Endodermal cell (in vitro differentiated cells): ENCODE results near the gene LAIR2. TPM values are rescaled to one million over a fixed set of nuclear protein-coding genes. Genes with fewer than 3 reads are reported as not detected.
A peak's percentile ranks its signal among the peaks of the same experiment; 100 is the strongest.

Source experiments
- DNase-seq: peaks from one replicate; pipeline ENCODE4 v3.0.0-alpha.2; 2017
- H3K27ac ChIP-seq: 2 replicates; pipeline ENCODE4 v1.5.1; 2013; ENCODE audit warnings: mild to moderate bottlenecking, low read depth, low read length, moderate library complexity
- H3K27me3 ChIP-seq: 2 replicates; pipeline ENCODE4 v1.6.1; 2013; ENCODE audit warnings: mild to moderate bottlenecking, low read length, moderate library complexity; ENCODE audit not compliant: insufficient read depth, control insufficient read depth, poor library complexity, severe bottlenecking
- H3K36me3 ChIP-seq: 2 replicates; pipeline ENCODE4 v1.7.0; 2013; ENCODE audit warnings: mild to moderate bottlenecking, low read length, moderate library complexity; ENCODE audit not compliant: control insufficient read depth, insufficient read depth
- H3K4me1 ChIP-seq: one replicate; pipeline ENCODE4 v1.7.0; 2013; ENCODE audit warnings: low read length; ENCODE audit not compliant: control insufficient read depth, insufficient read depth
- H3K4me3 ChIP-seq: 2 replicates; pipeline ENCODE4 v1.5.1; 2013; ENCODE audit warnings: mild to moderate bottlenecking, low read length, moderate library complexity
- H3K9ac ChIP-seq: 2 replicates; pipeline ENCODE4 v1.6.1; 2013; ENCODE audit warnings: mild to moderate bottlenecking, low read length, moderate library complexity; ENCODE audit not compliant: poor library complexity, severe bottlenecking; ENCODE audit errors: extremely low read depth
- H3K9me3 ChIP-seq: 2 replicates; pipeline ENCODE4 v1.6.1; 2013; ENCODE audit warnings: mild to moderate bottlenecking, low read length, moderate library complexity; ENCODE audit not compliant: control insufficient read depth
- H3K27ac Mint-ChIP-seq: 2 replicates; pipeline ENCODE4 v1.8.0; 2020; ENCODE audit warnings: mixed read lengths
- H3K27me3 Mint-ChIP-seq: 2 replicates; pipeline ENCODE4 v1.8.0; 2021; ENCODE audit warnings: mild to moderate bottlenecking, mixed read lengths; ENCODE audit not compliant: insufficient read depth
- H3K36me3 Mint-ChIP-seq: 2 replicates; pipeline ENCODE4 v1.8.0; 2020; ENCODE audit warnings: low read depth, mixed read lengths
- H3K4me1 Mint-ChIP-seq: 2 replicates; pipeline ENCODE4 v1.8.0; 2020; ENCODE audit warnings: mixed read lengths
- H3K4me3 Mint-ChIP-seq: 2 replicates; pipeline ENCODE4 v1.8.0; 2020; ENCODE audit warnings: mild to moderate bottlenecking, moderate library complexity, mixed read lengths
- H3K9me3 Mint-ChIP-seq: 2 replicates; pipeline ENCODE4 v1.8.0; 2020; ENCODE audit warnings: mild to moderate bottlenecking, mixed read lengths
- WGBS, 2 experiments: methylation state at CpG; one replicate each; pipeline versions ENCODE4 v1.1.5 to v1.1.7; 2013; ENCODE audit warnings: missing lambda C conversion rate in 2 of 2, mixed read lengths in 1 of 2; ENCODE audit not compliant: insufficient coverage in 1 of 2, insufficient read length in 1 of 2; 5-methylcytosine and 5-hydroxymethylcytosine counted together
- total RNA-seq, 2 donors: library from RNA; stranded (reverse); fragmentation: NEBNext Ultra II Directional in 1 of 2; extraction: Animal tissue kit (Norgen Biotek cat#: 25700) in 1 of 2; gene quantifications; 2 replicates in 1 of 2; 3 replicates in 1 of 2; pipeline ENCODE4 v1.2.1, GENCODE V29; 2021
- TF ChIP-seq, protein P1 (sequence below): fragments of 200-600 bp; sonication (generic); conservative IDR thresholded peaks from 2 replicates; pipeline ENCODE4 v1.5.0; 2021; ENCODE audit warnings: antibody characterized with exemption, mild to moderate bottlenecking

LAIR2 gene
- total RNA-seq, 2 donors from 2014 or later = not detected

DNA sequence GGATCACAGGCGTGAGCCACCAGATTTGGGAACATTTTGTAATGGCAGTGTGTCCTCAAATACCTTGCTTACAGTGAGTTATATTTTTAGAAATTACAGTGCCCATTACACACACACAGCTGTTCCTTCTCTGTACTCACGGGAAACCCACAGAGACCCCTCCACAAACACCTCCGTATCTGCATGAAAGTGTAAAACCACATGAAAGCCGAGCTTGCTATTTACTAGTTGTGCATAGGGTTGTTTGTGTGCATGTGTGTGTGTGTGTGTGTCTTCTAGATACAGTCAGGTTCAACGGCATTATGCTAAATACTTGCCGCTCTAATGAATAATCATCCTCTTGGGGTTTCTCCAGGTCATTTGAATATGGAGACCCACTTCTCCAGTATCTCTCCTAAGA lies 48.7 kb downstream of the LAIR2 start:
- H3K9me3 ChIP-seq = peaks cover 53% of the 10 kb centered on the region
- H3K4me1 Mint-ChIP-seq = no peaks in the 10 kb centered on the region
- peaks cover 2% of the 10 kb centered on the region for H3K36me3 Mint-ChIP-seq

DNA sequence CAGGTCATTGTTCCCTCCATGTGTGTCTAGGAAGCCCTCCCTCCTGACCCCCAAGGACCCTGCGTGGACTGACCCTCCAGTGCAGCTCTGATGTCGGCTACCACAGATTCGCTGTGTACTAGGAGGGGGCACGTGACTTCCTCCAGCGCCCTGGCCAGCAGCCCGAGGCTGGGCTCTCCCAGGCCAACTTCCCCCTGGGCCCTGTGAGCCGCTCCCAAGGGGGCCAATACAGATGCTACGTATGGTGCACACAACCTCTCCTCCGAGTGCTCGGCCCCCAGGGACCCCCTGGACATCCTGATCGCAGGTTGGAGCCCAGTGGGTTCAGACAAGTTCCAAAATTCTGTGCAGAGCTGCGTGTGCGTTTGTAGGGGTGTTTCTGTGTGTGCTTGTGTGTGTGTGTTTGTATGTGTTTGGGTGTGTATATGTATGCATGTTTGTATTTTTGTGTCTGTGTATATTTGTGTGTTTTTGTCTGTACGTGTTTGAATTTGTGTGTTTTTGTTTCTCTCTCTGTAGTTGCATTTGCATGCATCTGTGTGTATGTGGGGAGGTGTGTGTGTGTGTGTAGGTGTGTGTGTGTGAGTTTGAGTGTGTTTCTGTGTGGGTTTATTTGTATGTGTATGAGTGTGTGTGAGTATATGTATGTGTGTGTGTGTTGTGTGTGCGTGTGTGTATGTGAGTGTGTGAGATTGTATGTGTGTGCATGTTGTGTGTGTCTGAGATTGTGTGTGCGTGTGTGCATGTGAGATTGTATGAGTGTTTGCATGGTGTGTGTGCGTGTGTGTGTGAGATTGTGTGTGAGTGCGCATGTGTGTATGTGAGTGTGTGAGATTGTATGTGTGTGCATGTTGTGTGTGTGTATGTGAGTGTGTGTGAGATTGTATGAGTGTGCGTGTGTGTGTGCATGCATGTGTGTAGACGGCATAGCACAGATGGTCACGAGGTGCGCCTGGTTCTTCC lies 49.6 kb downstream of the LAIR2 start:
- DNase-seq = no peak
- Histone ChIP-seq H3K4me3 (peak overlapping the region; percentile 41), H3K9ac (no peak overlapping the region), H3K27ac (no peak overlapping the region), H3K9me3 (peaks cover 54% of the 10 kb centered on the region), H3K4me1 (no peaks in the 10 kb centered on the region), H3K36me3 (no peaks in the 10 kb centered on the region), H3K27me3 (no peaks in the 10 kb centered on the region)
- Mint-ChIP-seq H3K4me3 (no peak overlapping the region), H3K4me1 (no peaks in the 10 kb centered on the region), H3K36me3 (peaks cover 2% of the 10 kb centered on the region), H3K27me3 (no peaks in the 10 kb centered on the region), H3K9me3 (peaks cover 90% of the 10 kb centered on the region), H3K27ac (no peak overlapping the region)
- TF ChIP-seq, protein P1, sequence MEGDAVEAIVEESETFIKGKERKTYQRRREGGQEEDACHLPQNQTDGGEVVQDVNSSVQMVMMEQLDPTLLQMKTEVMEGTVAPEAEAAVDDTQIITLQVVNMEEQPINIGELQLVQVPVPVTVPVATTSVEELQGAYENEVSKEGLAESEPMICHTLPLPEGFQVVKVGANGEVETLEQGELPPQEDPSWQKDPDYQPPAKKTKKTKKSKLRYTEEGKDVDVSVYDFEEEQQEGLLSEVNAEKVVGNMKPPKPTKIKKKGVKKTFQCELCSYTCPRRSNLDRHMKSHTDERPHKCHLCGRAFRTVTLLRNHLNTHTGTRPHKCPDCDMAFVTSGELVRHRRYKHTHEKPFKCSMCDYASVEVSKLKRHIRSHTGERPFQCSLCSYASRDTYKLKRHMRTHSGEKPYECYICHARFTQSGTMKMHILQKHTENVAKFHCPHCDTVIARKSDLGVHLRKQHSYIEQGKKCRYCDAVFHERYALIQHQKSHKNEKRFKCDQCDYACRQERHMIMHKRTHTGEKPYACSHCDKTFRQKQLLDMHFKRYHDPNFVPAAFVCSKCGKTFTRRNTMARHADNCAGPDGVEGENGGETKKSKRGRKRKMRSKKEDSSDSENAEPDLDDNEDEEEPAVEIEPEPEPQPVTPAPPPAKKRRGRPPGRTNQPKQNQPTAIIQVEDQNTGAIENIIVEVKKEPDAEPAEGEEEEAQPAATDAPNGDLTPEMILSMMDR = no peak
- WGBS, 2 experiments = 81 to 83% methylated on average over 18 to 22 of the region's 22 CpGs

More for the DNA sequence above, 48.7 kb downstream of the LAIR2 start:
- Mint-ChIP-seq H3K27ac (no peak overlapping the region), H3K9me3 (peaks cover 95% of the 10 kb centered on the region), H3K4me3 (no peak overlapping the region), H3K27me3 (no peaks in the 10 kb centered on the region)
- no peaks in the 10 kb centered on the region for H3K36me3 ChIP-seq
- H3K27me3 ChIP-seq = no peaks in the 10 kb centered on the region
- DNase-seq = no peak
- no peak overlapping the region for H3K4me3 ChIP-seq
- H3K4me1 ChIP-seq = no peaks in the 10 kb centered on the region
- no peak overlapping the region for H3K9ac ChIP-seq
- 79 to 100% methylated on average over 1 to 6 of the region's 6 CpGs for WGBS, 2 experiments
- TF ChIP-seq, protein P1 = no peak
- H3K27ac ChIP-seq = no peak overlapping the region

DNA sequence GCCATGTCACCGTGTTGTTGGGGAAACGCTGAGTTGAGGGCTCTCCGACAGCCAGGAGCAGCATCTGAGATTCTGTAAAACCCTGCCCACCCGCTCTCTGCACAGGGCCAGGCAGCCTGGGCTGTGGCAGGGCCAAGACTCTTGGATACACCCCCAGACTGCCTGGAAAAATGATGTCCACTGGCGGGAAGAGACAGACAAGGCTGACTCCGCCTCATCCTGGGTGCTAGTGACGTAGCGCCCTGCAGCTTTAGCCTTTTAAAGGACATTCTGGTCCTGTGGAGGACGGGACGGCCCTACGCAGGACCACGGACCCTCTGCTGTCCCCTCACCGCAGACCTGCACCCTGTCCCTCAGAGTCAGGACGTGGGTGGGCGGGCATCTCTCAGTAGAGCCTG lies 50.3 kb downstream of the LAIR2 start:
- no peaks in the 10 kb centered on the region for H3K36me3 ChIP-seq
- Mint-ChIP-seq H3K4me1 (no peaks in the 10 kb centered on the region), H3K36me3 (peaks cover 2% of the 10 kb centered on the region), H3K27me3 (no peaks in the 10 kb centered on the region), H3K9me3 (peaks cover 90% of the 10 kb centered on the region), H3K27ac (no peak overlapping the region), H3K4me3 (no peak overlapping the region)
- H3K27ac ChIP-seq = no peak overlapping the region
- H3K9ac ChIP-seq = no peak overlapping the region
- peak overlapping the region; percentile 41 for H3K4me3 ChIP-seq
- 73 to 78% methylated on average over 7 to 15 of the region's 15 CpGs for WGBS, 2 experiments
- no peaks in the 10 kb centered on the region for H3K27me3 ChIP-seq
- H3K4me1 ChIP-seq = no peaks in the 10 kb centered on the region
- H3K9me3 ChIP-seq = peaks cover 54% of the 10 kb centered on the region
- TF ChIP-seq, protein P1 = no peak
- DNase-seq = no peak
